ENCODE measurements around the gene CTBP1. TPM values are rescaled to one million over a fixed set of nuclear protein-coding genes. Genes with fewer than 3 reads are reported as not detected.

Gene CTBP1
- total and polyA plus RNA-seq, 2 of the 8 experiments (the other 6 are each of a cell fraction or from before 2014, with no cell fraction given), result 128 to 185 TPM

Other genes starting within 250 kb of the CTBP1 start
- 18.8 and 18.9 TPM in 2 replicates for gene FGFRL1, start 237.5 kb downstream of the CTBP1 start, total RNA-seq (2021; fragmentation: NEBNext Ultra II Directional; extraction: Animal tissue kit (Norgen Biotek cat#: 25700))
- 34.6 and 38.9 TPM in 2 replicates for gene FGFRL1, start 237.5 kb downstream of the CTBP1 start, polyA plus RNA-seq (2011; rRNA removed)
- gene RNF212, start 135.6 kb downstream of the CTBP1 start, total RNA-seq (2021; fragmentation: NEBNext Ultra II Directional; extraction: Animal tissue kit (Norgen Biotek cat#: 25700)), result 3.4 and 3.9 TPM in 2 replicates
- gene RNF212, start 135.6 kb downstream of the CTBP1 start, polyA plus RNA-seq (2011; rRNA removed), result 3.7 and 5.4 TPM in 2 replicates
- 2.8 and 3.2 TPM in 2 replicates for gene SPON2, start 76.5 kb downstream of the CTBP1 start, total RNA-seq (2021; fragmentation: NEBNext Ultra II Directional; extraction: Animal tissue kit (Norgen Biotek cat#: 25700))
- gene SPON2, start 76.5 kb downstream of the CTBP1 start, polyA plus RNA-seq (2011; rRNA removed), result 2.8 and 5.2 TPM in 2 replicates
- 75.3 and 75.8 TPM in 2 replicates for gene MAEA, start 40.8 kb upstream of the CTBP1 start, total RNA-seq (2021; fragmentation: NEBNext Ultra II Directional; extraction: Animal tissue kit (Norgen Biotek cat#: 25700))
- gene MAEA, start 40.8 kb upstream of the CTBP1 start, polyA plus RNA-seq (2011; rRNA removed), result 133 and 166 TPM in 2 replicates
- gene UVSSA, start 98.1 kb upstream of the CTBP1 start, total RNA-seq (2021; fragmentation: NEBNext Ultra II Directional; extraction: Animal tissue kit (Norgen Biotek cat#: 25700)), result 19.0 and 19.4 TPM in 2 replicates
- 14.5 and 21.1 TPM in 2 replicates for gene UVSSA, start 98.1 kb upstream of the CTBP1 start, polyA plus RNA-seq (2011; rRNA removed)
- gene NKX1-1, start 157.3 kb upstream of the CTBP1 start, total RNA-seq (2021; fragmentation: NEBNext Ultra II Directional; extraction: Animal tissue kit (Norgen Biotek cat#: 25700)), result not detected in 2 replicates
- not detected in 2 replicates for gene NKX1-1, start 157.3 kb upstream of the CTBP1 start, polyA plus RNA-seq (2011; rRNA removed)